ENCODE data around the gene GUCA2B. TPM values are rescaled to one million over a fixed set of nuclear protein-coding genes. Genes with fewer than 3 reads are reported as not detected.

Gene GUCA2B
- total RNA-seq, 1 experiment from 2014 or later, result not detected

DNA sequence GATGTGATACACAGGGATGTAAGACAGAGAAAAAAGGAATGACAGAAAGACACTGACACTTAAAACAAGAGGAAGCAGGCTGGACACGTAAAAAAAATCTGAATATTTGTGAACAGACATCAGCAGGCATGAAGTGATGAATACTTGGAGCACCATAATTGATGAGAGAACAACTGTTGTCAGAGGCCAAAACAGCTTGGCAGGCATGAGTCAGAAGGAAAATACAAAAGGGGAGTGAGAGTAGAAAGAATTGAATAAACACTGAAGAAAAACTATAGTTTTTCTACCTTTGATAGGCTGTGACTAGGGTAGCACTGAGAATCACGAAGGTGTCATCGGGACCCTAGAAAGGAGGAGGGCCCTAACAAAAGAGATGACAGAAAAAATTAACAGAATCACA lies 32.9 kb downstream of the GUCA2B start:
- 0 out of 7 replicates have a peak overlapping the region, but pooled peaks of 1 of the 3 experiments have one; percentile 15 for H3K27ac Mint-ChIP-seq
- H3K4me1 Mint-ChIP-seq, result peaks cover 0 to under 1% of the 10 kb centered on the region in 2 experiments; a peak in 1 of 4 replicates

More for the DNA sequence above, 32.9 kb downstream of the GUCA2B start:
- Mint-ChIP-seq H3K36me3 (ENCODE audit: insufficient read depth in 1 of 3, low read depth in 3 of 3) (peaks cover 7 to 54% (median 25%) of the 10 kb centered on the region in 3 experiments; a peak in 6 of 7 replicates), H3K27me3 (ENCODE audit: low read depth) (no peaks in the 10 kb centered on the region), H3K9me3 (no peaks in the 10 kb centered on the region), H3K4me3 (no peak overlapping the region)
- Histone ChIP-seq H3K27me3 (ENCODE audit: insufficient read depth, low read length) (no peaks in the 10 kb centered on the region; the same call in 1 of the 2 replicates), H3K14ac (ENCODE audit: insufficient read depth, low read length) (no peak overlapping the region), H3T11ph (ENCODE audit: low read length) (no peak overlapping the region), H4K20me1 (ENCODE audit: control insufficient read depth, insufficient read depth, insufficient read length) (no peaks in the 10 kb centered on the region), H3K4me1 (ENCODE audit: insufficient read depth, low read length) (no peaks in the 10 kb centered on the region), H3K4ac (ENCODE audit: low read depth, low read length) (no peak overlapping the region), H3K79me2 (ENCODE audit: insufficient read depth, low read length) (no peaks in the 10 kb centered on the region), H4K5ac (ENCODE audit: insufficient read length, low read depth, low read length) (no peak overlapping the region), H2AK5ac (ENCODE audit: insufficient read length, low read length) (no peak overlapping the region), H3K27ac (ENCODE audit: insufficient read length, low read depth, low read length) (no peak overlapping the region), H2BK120ac (ENCODE audit: low read depth, low read length, poor library complexity, severe bottlenecking) (no peak overlapping the region), H2BK5ac (ENCODE audit: insufficient read length, low read length) (no peak overlapping the region), H3K56ac (ENCODE audit: insufficient read length, low read depth, low read length) (no peak overlapping the region), H2BK15ac (ENCODE audit: low read depth, low read length) (no peak overlapping the region), H4K91ac (ENCODE audit: insufficient read length, low read depth, low read length) (no peak overlapping the region), H4K8ac (replicated peaks; ENCODE audit: insufficient read length, low read depth, low read length) (no peak overlapping the region), H2BK12ac (ENCODE audit: insufficient read length, low read depth, low read length) (no peak overlapping the region), H3K9me3 (ENCODE audit: control insufficient read depth, low read depth, low read length) (no peaks in the 10 kb centered on the region), H3K9ac (ENCODE audit: extremely low read depth, insufficient read length, low read length) (no peak overlapping the region), H3K4me2 (ENCODE audit: insufficient read depth, insufficient read length, low read length) (no peak overlapping the region), H3K23me2 (ENCODE audit: insufficient read length, low read depth, low read length, poor library complexity, severe bottlenecking) (no peaks in the 10 kb centered on the region), H3K79me1 (ENCODE audit: insufficient read depth, low read depth, low read length, poor library complexity, severe bottlenecking) (no peaks in the 10 kb centered on the region), H2AFZ (ENCODE audit: low read length) (no peak overlapping the region), H3K18ac (ENCODE audit: insufficient read length, low read depth, low read length) (no peak overlapping the region), H3K23ac (ENCODE audit: insufficient read length, low read depth, low read length) (no peak overlapping the region), H2BK20ac (ENCODE audit: low read depth, low read length, poor library complexity, severe bottlenecking) (no peak overlapping the region)
- WGBS (ENCODE audit: extremely low coverage, insufficient read length, low lambda C conversion rate), result no CpG with 5 or more reads among the region's 3 CpGs
- no peak for DNase-seq
- TF ChIP-seq, protein P1, sequence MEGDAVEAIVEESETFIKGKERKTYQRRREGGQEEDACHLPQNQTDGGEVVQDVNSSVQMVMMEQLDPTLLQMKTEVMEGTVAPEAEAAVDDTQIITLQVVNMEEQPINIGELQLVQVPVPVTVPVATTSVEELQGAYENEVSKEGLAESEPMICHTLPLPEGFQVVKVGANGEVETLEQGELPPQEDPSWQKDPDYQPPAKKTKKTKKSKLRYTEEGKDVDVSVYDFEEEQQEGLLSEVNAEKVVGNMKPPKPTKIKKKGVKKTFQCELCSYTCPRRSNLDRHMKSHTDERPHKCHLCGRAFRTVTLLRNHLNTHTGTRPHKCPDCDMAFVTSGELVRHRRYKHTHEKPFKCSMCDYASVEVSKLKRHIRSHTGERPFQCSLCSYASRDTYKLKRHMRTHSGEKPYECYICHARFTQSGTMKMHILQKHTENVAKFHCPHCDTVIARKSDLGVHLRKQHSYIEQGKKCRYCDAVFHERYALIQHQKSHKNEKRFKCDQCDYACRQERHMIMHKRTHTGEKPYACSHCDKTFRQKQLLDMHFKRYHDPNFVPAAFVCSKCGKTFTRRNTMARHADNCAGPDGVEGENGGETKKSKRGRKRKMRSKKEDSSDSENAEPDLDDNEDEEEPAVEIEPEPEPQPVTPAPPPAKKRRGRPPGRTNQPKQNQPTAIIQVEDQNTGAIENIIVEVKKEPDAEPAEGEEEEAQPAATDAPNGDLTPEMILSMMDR (conservative IDR thresholded peaks at IDR 0.05), result no peak
